Fibroblast of lung (primary cell): ENCODE data around the gene ABCA7. TPM values are rescaled to one million over a fixed set of nuclear protein-coding genes. Genes with fewer than 3 reads are reported as not detected.
"Not testable (repeated sequence)": the region's sequence is repeated elsewhere in the genome, so short reads cannot be mapped to it uniquely, and the experiment has no call there.

Source experiments
- DNase-seq, 2 donors: peaks; one replicate each; pipeline versions ENCODE4 v3.0.0 to v3.0.0-alpha.2; 2010; ENCODE audit warnings: low read depth in 2 of 2
- H2AFZ ChIP-seq: 2 replicates; pipeline ENCODE4 v1.5.1; 2012; ENCODE audit warnings: low read length, control low read depth, inconsistent platforms
- H3K27ac ChIP-seq: 2 replicates; pipeline ENCODE4 v1.5.1; 2011; ENCODE audit warnings: low read length, control low read depth; ENCODE audit not compliant: insufficient read depth
- H3K27me3 ChIP-seq: 2 replicates; pipeline ENCODE4 v1.5.1; 2011; ENCODE audit warnings: mild to moderate bottlenecking, low read length; ENCODE audit not compliant: control insufficient read depth, insufficient read depth
- H3K36me3 ChIP-seq: 2 replicates; pipeline ENCODE4 v1.5.1; 2011; ENCODE audit warnings: low read length; ENCODE audit not compliant: control insufficient read depth, insufficient read depth
- H3K4me1 ChIP-seq: 2 replicates; pipeline ENCODE4 v1.5.1; 2011; ENCODE audit warnings: low read length; ENCODE audit not compliant: control insufficient read depth, insufficient read depth; ENCODE audit errors: extremely low read depth
- H3K4me2 ChIP-seq: 2 replicates; pipeline ENCODE4 v1.5.1; 2011; ENCODE audit warnings: low read length, control low read depth; ENCODE audit not compliant: insufficient read depth; ENCODE audit errors: extremely low read depth
- H3K4me3 ChIP-seq, 4 experiments: fragments of 200-600 bp in 1 of 4; sonication (generic) in 1 of 4; replicated peaks in 1 of 4; 2 replicates each; pipeline ENCODE4 v1.5.1; 2011 to 2016; ENCODE audit warnings: low read length in 4 of 4, low read depth in 3 of 4, mild to moderate bottlenecking in 3 of 4, control low read depth in 2 of 4, inconsistent platforms in 1 of 4, mixed read lengths in 1 of 4; ENCODE audit not compliant: insufficient read depth in 1 of 4; ENCODE audit errors: control extremely low read depth in 1 of 4
- H3K79me2 ChIP-seq: 2 replicates; pipeline ENCODE4 v1.5.1; 2012; ENCODE audit warnings: mild to moderate bottlenecking, low read length, inconsistent platforms; ENCODE audit not compliant: control insufficient read depth, insufficient read depth
- H3K9ac ChIP-seq: 2 replicates; pipeline ENCODE4 v1.5.1; 2011; ENCODE audit warnings: mild to moderate bottlenecking, low read length, control low read depth; ENCODE audit not compliant: insufficient read depth
- H3K9me3 ChIP-seq: 2 replicates; pipeline ENCODE4 v1.5.1; 2012; ENCODE audit warnings: low read depth, low read length; ENCODE audit not compliant: control insufficient read depth, insufficient read depth
- H4K20me1 ChIP-seq: 2 replicates; pipeline ENCODE4 v1.5.1; 2011; ENCODE audit warnings: low read length; ENCODE audit not compliant: control insufficient read depth, insufficient read depth; ENCODE audit errors: extremely low read depth
- CTCF ChIP-seq, 2 donors: IDR thresholded peaks in 1 of 2; conservative IDR thresholded peaks in 1 of 2; 1 replicate in 1 of 2; 2 replicates in 1 of 2; pipeline ENCODE4 v1.5.1; 2011 to 2012; ENCODE audit warnings: low read length in 2 of 2, control low read depth in 1 of 2, inconsistent platforms in 1 of 2, low read depth in 1 of 2, mild to moderate bottlenecking in 1 of 2
- EZH2 ChIP-seq: IDR thresholded peaks from 2 replicates; pipeline ENCODE4 v1.5.1; 2012; ENCODE audit warnings: low read length, control low read depth, mild to moderate bottlenecking; ENCODE audit errors: missing control alignments
- polyA plus RNA-seq, 2 donors: library from polyadenylated mRNA; depleted of rRNA in 1 of 2; stranded (reverse) in 1 of 2; unstranded in 1 of 2; fragments of >200 nt; gene quantifications; 2 replicates each; pipeline ENCODE4 v1.2.1, GENCODE V29; 2011 to 2012; ENCODE audit warnings: missing spikeins in 1 of 2
- total RNA-seq: library from RNA; depleted of rRNA; stranded (reverse); fragments of >200 nt; gene quantifications from 2 replicates; pipeline ENCODE4 v1.2.1, GENCODE V29; 2014

Gene ABCA7
- total and polyA plus RNA-seq, 2 donors (not counting 1 experiment from before 2014, with no cell fraction given) = 2.2 to 9.7 TPM

- H3K79me2 ChIP-seq = peaks cover 64% of the 10 kb centered on the region
- H2AFZ ChIP-seq = no peak overlapping the region
- H3K36me3 ChIP-seq = peaks cover 8% of the 10 kb centered on the region
- no peak for TF ChIP-seq CTCF (conservative IDR thresholded peaks at IDR 0.05 in 1 of 2, IDR thresholded peaks at IDR 0.05 in 1 of 2; ENCODE audit: low read depth in 1 of 2, low read length in 2 of 2)
- H3K27me3 ChIP-seq = no peaks in the 10 kb centered on the region
- H4K20me1 ChIP-seq = peaks cover 1% of the 10 kb centered on the region
- H3K4me1 ChIP-seq = peaks cover 20% of the 10 kb centered on the region
- peak overlapping the region; percentile 84 for H3K4me2 ChIP-seq
- no peak for DNase-seq
- H3K4me3 ChIP-seq = peak overlapping the region; percentile 51 to 91 (median 82)
- no peaks in the 10 kb centered on the region for H3K9me3 ChIP-seq
- H3K9ac ChIP-seq = peak overlapping the region; percentile 91
- peak overlapping the region; percentile 93 for H3K27ac ChIP-seq
These were observed 20.3 kb upstream of the ABCA7 start for GRCh38 chr19:1019616-1019961.

GRCh38 chr19:1019980-1020867 is 19.7 kb upstream of the ABCA7 start:
- H3K79me2 ChIP-seq = peaks cover 57% of the 10 kb centered on the region
- H3K9me3 ChIP-seq = no peaks in the 10 kb centered on the region
- H4K20me1 ChIP-seq = peaks cover 1% of the 10 kb centered on the region
- peak overlapping the region; percentile 91 for H3K9ac ChIP-seq
- DNase-seq = no peak
- no peaks in the 10 kb centered on the region for H3K27me3 ChIP-seq
- H2AFZ ChIP-seq = no peak overlapping the region
- no peak for TF ChIP-seq CTCF (conservative IDR thresholded peaks at IDR 0.05 in 1 of 2, IDR thresholded peaks at IDR 0.05 in 1 of 2; ENCODE audit: low read depth in 1 of 2, low read length in 2 of 2)
- TF ChIP-seq EZH2 = no peak
- peaks cover 20% of the 10 kb centered on the region for H3K4me1 ChIP-seq
- peak overlapping the region; percentile 93 for H3K27ac ChIP-seq
- H3K4me3 ChIP-seq = peak overlapping the region; percentile 51 to 91 (median 82)
- peak overlapping the region; percentile 84 for H3K4me2 ChIP-seq
- peaks cover 5% of the 10 kb centered on the region for H3K36me3 ChIP-seq

GRCh38 chr19:1020868-1021425 is 19.0 kb upstream of the ABCA7 start, which contains the start of gene TMEM259:
TSS of gene TMEM259 (minus strand) at chr19:1021123. CDS start at chr19:1020996, 127 bp downstream.
- H2AFZ ChIP-seq = peak within 1 kb of the TSS; percentile 80
- H3K79me2 ChIP-seq = peaks cover 50% of the 10 kb centered on the region

GRCh38 chr19:1023883-1024188 is 16.1 kb upstream of the ABCA7 start:
- H3K4me1 ChIP-seq, H2AFZ ChIP-seq, H4K20me1 ChIP-seq, H3K4me3 ChIP-seq, H3K4me2 ChIP-seq, DNase-seq, H3K9ac ChIP-seq, H3K27me3 ChIP-seq, H3K9me3 ChIP-seq, H3K36me3 ChIP-seq, H3K27ac ChIP-seq: not testable (repeated sequence)
- peaks cover 43% of the 10 kb centered on the region for H3K79me2 ChIP-seq

More at GRCh38 chr19:1020868-1021425, 19.0 kb upstream of the ABCA7 start, which contains the start of gene TMEM259:
- Histone ChIP-seq H3K4me3 (peak within 1 kb of the TSS; percentile 51 to 91 (median 82)), H3K9me3 (no peaks in the 10 kb centered on the region), H3K9ac (peak within 1 kb of the TSS; percentile 91), H4K20me1 (peaks cover 1% of the 10 kb centered on the region), H3K4me1 (peaks cover 20% of the 10 kb centered on the region), H3K27me3 (no peaks in the 10 kb centered on the region), H3K4me2 (peak within 1 kb of the TSS; percentile 84), H3K36me3 (peaks cover 5% of the 10 kb centered on the region), H3K27ac (peak within 1 kb of the TSS; percentile 93)
- no peak for TF ChIP-seq EZH2
- TF ChIP-seq CTCF (conservative IDR thresholded peaks at IDR 0.05 in 1 of 2, IDR thresholded peaks at IDR 0.05 in 1 of 2; ENCODE audit: low read depth in 1 of 2, low read length in 2 of 2) = no peak
- peak; percentile 96 to 98 for DNase-seq
